Pancreas (tissue), 10 donors: Measurements from ENCODE around the gene IRAK2. TPM values are rescaled to one million over a fixed set of nuclear protein-coding genes. Genes with fewer than 3 reads are reported as not detected.

ENCODE experiments used
- ATAC-seq, 4 donors: fragments of 200-7000 bp; cut with Tn5 transposase; one replicate each; pipeline versions ENCODE4 v1.8.0 to v1.9.1; 2020; ENCODE audit warnings: mild to moderate bottlenecking in 4 of 4, moderate library complexity in 4 of 4
- DNase-seq, 6 donors: peaks; one replicate each; pipeline ENCODE4 v3.0.0-alpha.2; 2020
- FAIRE-seq: peaks from 2 replicates; lab custom pipeline; 2012; peaks lifted over from hg19 to GRCh38; lab: Jason Lieb, UNC
- H3K27ac ChIP-seq, 4 donors: fragments of 200-600 bp; sonication (generic); 1 replicate in 3 of 4; 2 replicates in 1 of 4; pipeline versions ENCODE4 v1.5.0 to v1.8.0; 2020
- H3K27me3 ChIP-seq, 4 donors: fragments of 200-600 bp; one replicate each; pipeline ENCODE4 v1.8.0; 2021
- H3K36me3 ChIP-seq, 3 donors: fragments of 200-600 bp; sonication (generic) in 1 of 3; one replicate each; pipeline versions ENCODE4 v1.5.0 to v1.8.0; 2020 to 2021
- H3K4me1 ChIP-seq, 3 donors: fragments of 200-600 bp; one replicate each; pipeline ENCODE4 v1.8.0; 2021
- H3K4me3 ChIP-seq, 4 donors: fragments of 200-600 bp; sonication (generic) in 2 of 4; one replicate each; pipeline versions ENCODE4 v1.5.0 to v1.8.0; 2020 to 2021
- H3K9me3 ChIP-seq, 4 donors: fragments of 200-600 bp; one replicate each; pipeline ENCODE4 v1.8.0; 2021
- WGBS, 2 donors: extraction: QIAGEN DNeasy Blood & Tissue Kit; methylation state at CpG; one replicate each; pipeline ENCODE4 v1.1.7; 2013; 5-methylcytosine and 5-hydroxymethylcytosine counted together
- intact Hi-C, 3 donors: fragments of 100-400 bp; cut with DNase I; formaldehyde crosslinking; loops; one replicate each; pipeline versions ENCODE4 v1.11.1 to v1.14.2; 2022
- polyA plus RNA-seq, 2 donors: library from polyadenylated mRNA; stranded (reverse); fragments of 200-250 nt; gene quantifications; one replicate each; pipeline ENCODE4 v1.2.3, GENCODE V29; 2013
- total RNA-seq, 6 donors: library from RNA; stranded (reverse); fragmentation: NEBNext Ultra II Directional in 4 of 6; extraction: Animal tissue kit (Norgen Biotek cat#: 25700) in 4 of 6; gene quantifications; one replicate each; pipeline versions ENCODE4 v1.2.1 to v1.2.4, GENCODE V29; 2021 to 2023
- TF ChIP-seq, protein P1 (sequence below), 4 donors: fragments of 200-600 bp; sonication (generic) in 3 of 4; IDR thresholded peaks; one replicate each; pipeline versions ENCODE4 v1.5.0 to v1.8.0; 2021; ENCODE audit warnings: antibody characterized with exemption in 4 of 4
- donor health status: healthy with polysubstance abuse.
- donor health status: DM: no; HTN: no; CAD: no; lungs with moderate emphysema.
- donor health status: DM: no; HTN: no; CAD: no.
- donor health status: control.
- donor health status: control.
- donor health status: Bipolar disorder and iron deficiency.
- donor health status: DM: yes; HTN: yes; CAD: no.
- donor health status: DM: no; HTN: no; CAD: no.
- donor health status: DM: no; HTN: no; CAD: no.
- donor health status: DM: yes; HTN: yes; CAD: no.

IRAK2 gene
- total and polyA plus RNA-seq, 8 donors, result 0.74 to 5.4 (median 1.2) TPM

- Histone ChIP-seq H3K4me3 (no peak within 1 kb of the TSS), H3K4me1 (peaks cover 0 to 15% (median 8%) of the 10 kb centered on the region in 3 donors), H3K27ac (peak within 1 kb of the TSS in 2 of 4 donors; percentile 52 to 57), H3K36me3 (peaks cover 0 to 4% (median 0%) of the 10 kb centered on the region in 3 donors), H3K27me3 (no peaks in the 10 kb centered on the region), H3K9me3 (no peaks in the 10 kb centered on the region)
- DNase-seq (peak in 2 of 6 donors; percentile 10 to 39), ATAC-seq (peak; percentile 22 to 84 (median 58)), FAIRE-seq (no peak)
- TF ChIP-seq, protein P1, sequence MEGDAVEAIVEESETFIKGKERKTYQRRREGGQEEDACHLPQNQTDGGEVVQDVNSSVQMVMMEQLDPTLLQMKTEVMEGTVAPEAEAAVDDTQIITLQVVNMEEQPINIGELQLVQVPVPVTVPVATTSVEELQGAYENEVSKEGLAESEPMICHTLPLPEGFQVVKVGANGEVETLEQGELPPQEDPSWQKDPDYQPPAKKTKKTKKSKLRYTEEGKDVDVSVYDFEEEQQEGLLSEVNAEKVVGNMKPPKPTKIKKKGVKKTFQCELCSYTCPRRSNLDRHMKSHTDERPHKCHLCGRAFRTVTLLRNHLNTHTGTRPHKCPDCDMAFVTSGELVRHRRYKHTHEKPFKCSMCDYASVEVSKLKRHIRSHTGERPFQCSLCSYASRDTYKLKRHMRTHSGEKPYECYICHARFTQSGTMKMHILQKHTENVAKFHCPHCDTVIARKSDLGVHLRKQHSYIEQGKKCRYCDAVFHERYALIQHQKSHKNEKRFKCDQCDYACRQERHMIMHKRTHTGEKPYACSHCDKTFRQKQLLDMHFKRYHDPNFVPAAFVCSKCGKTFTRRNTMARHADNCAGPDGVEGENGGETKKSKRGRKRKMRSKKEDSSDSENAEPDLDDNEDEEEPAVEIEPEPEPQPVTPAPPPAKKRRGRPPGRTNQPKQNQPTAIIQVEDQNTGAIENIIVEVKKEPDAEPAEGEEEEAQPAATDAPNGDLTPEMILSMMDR (IDR thresholded peaks at IDR 0.05), result no peak
- intact Hi-C loops, result no loop called here
- WGBS, 2 donors, result 41 to 52% methylated on average over 12 of the region's 12 CpGs
These were observed 128.0 kb downstream of the IRAK2 start, which contains the start of gene GHRL for GRCh38 chr3:10292505-10293419. TSS of gene GHRL (minus strand) at chr3:10292947. CDS start at chr3:10290180, 2,767 bp downstream.

Other genes starting within 250 kb of the IRAK2 start
- gene IL17RC, start 247.8 kb upstream of the IRAK2 start, total RNA-seq, result 10 to 100 TPM; 11.9 to 19.8 (median 13.2) TPM
- gene IL17RC, start 247.8 kb upstream of the IRAK2 start, polyA plus RNA-seq, result 10 to 100 TPM; 51.6 to 55.7 TPM
- gene CRELD1, start 231.1 kb upstream of the IRAK2 start, total RNA-seq, result 10 to 100 TPM; 11.3 to 36.6 (median 13.2) TPM
- gene CRELD1, start 231.1 kb upstream of the IRAK2 start, polyA plus RNA-seq, result 10 to 100 TPM; 34.3 to 45.9 TPM
- 1 to 10 TPM; 1.2 to 2.1 (median 1.9) TPM for gene PRRT3, start 212.5 kb upstream of the IRAK2 start, total RNA-seq
- gene PRRT3, start 212.5 kb upstream of the IRAK2 start, polyA plus RNA-seq, result 1 to 10 TPM; 2.5 to 5.1 TPM
- gene EMC3, start 178.1 kb upstream of the IRAK2 start, total RNA-seq, result 10 to 100 TPM; 25.8 to 32.1 (median 29.6) TPM
- 10 to 100 TPM in 1 of 2 donors, 1 to 10 TPM in 1; 9.8 to 35.2 TPM for gene EMC3, start 178.1 kb upstream of the IRAK2 start, polyA plus RNA-seq
- gene FANCD2, start 138.5 kb upstream of the IRAK2 start, total RNA-seq, result 1 to 10 TPM; 1.7 to 3.7 (median 2.0) TPM
- 1 to 10 TPM; 2.1 to 2.6 TPM for gene FANCD2, start 138.5 kb upstream of the IRAK2 start, polyA plus RNA-seq
- not detected for gene FANCD2OS, start 56.7 kb upstream of the IRAK2 start, total RNA-seq
- gene FANCD2OS, start 56.7 kb upstream of the IRAK2 start, polyA plus RNA-seq, result not detected
- gene BRK1, start 49.2 kb upstream of the IRAK2 start, total RNA-seq, result 10 to 100 TPM; 25.3 to 58.1 (median 39.8) TPM
- 10 to 100 TPM; 48.8 to 94.1 TPM for gene BRK1, start 49.2 kb upstream of the IRAK2 start, polyA plus RNA-seq
- 10 to 100 TPM; 11.7 to 26.1 (median 14.3) TPM for gene VHL, start 23.1 kb upstream of the IRAK2 start, total RNA-seq
- 10 to 100 TPM; 21.9 to 22.4 TPM for gene VHL, start 23.1 kb upstream of the IRAK2 start, polyA plus RNA-seq
- 10 to 100 TPM; 12.8 to 23.1 (median 16.0) TPM for gene TATDN2, start 83.5 kb downstream of the IRAK2 start, total RNA-seq
- gene TATDN2, start 83.5 kb downstream of the IRAK2 start, polyA plus RNA-seq, result 10 to 100 TPM in 1 of 2 donors, 1 to 10 TPM in 1; 9.2 to 14.9 TPM
- 10 to 100 TPM in 1 of 6 donors, 1 to 10 TPM in 5; 5.1 to 16.0 (median 6.0) TPM for gene GHRL, start 128.0 kb downstream of the IRAK2 start, total RNA-seq
- 10 to 100 TPM; 20.1 to 22.0 TPM for gene GHRL, start 128.0 kb downstream of the IRAK2 start, polyA plus RNA-seq
- gene SEC13, start 156.2 kb downstream of the IRAK2 start, total RNA-seq, result 10 to 100 TPM; 35.0 to 64.0 (median 45.0) TPM
- 10 to 100 TPM; 52.7 to 72.3 TPM for gene SEC13, start 156.2 kb downstream of the IRAK2 start, polyA plus RNA-seq